ENCODE measurements around the gene PPP1R14C. TPM values are rescaled to one million over a fixed set of nuclear protein-coding genes. Genes with fewer than 3 reads are reported as not detected.
"Not testable (repeated sequence)": the region's sequence is repeated elsewhere in the genome, so short reads cannot be mapped to it uniquely, and the experiment has no call there.

PPP1R14C gene
- total RNA-seq, 2 donors from 2014 or later = 0.16 TPM; not detected in 1

DNA sequence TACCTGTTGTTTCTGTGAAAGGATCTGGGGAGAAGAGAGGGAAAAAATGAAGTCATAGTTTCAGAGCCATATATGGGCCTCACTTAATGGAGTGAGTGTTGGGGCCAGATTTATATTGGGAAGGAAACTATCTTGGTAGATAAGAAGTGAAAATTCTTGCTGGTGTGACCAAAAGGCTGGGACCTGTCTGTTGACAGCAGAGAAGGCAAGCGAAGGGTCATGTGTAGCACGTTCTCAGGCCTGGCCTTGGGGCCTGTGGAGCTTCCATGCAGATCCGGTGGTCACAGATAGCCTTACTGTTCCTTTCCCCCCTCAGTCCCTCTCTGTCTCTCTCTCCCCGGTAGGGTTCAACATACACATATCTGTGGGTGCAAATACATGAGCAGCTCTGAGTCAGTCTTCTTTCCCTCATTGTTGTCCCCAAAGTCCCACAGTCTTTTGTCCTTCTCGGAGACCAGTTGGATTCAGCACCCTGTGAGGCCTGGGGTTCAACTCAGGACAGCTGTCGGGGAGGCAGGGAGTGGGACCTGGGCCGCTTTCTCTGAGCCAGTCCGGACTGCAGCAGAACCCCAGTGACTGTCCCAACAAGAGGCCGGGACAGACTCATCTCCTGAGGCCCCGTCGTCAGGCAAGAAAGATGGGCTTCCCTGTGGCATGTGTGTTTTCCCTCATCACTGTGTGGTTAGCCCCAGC lies 34.6 kb downstream of the PPP1R14C start:
- no peaks in the 10 kb centered on the region for H3K9me3 Mint-ChIP-seq
- DNase-seq (ENCODE audit: low spot score in 2 of 2) (no peak), ATAC-seq (no peak)
- H3K27ac Mint-ChIP-seq = no peak overlapping the region
- H3K36me3 Mint-ChIP-seq = no peaks in the 10 kb centered on the region

- Mint-ChIP-seq H3K9me3 (no peaks in the 10 kb centered on the region), H3K36me3 (no peaks in the 10 kb centered on the region), H3K27ac (no peak overlapping the region)
- DNase-seq (ENCODE audit: low spot score in 2 of 2) (no peak), ATAC-seq (no peak)
These were observed 35.2 kb downstream of the PPP1R14C start for GRCh38 chr6:150177952-150178520.

DNA sequence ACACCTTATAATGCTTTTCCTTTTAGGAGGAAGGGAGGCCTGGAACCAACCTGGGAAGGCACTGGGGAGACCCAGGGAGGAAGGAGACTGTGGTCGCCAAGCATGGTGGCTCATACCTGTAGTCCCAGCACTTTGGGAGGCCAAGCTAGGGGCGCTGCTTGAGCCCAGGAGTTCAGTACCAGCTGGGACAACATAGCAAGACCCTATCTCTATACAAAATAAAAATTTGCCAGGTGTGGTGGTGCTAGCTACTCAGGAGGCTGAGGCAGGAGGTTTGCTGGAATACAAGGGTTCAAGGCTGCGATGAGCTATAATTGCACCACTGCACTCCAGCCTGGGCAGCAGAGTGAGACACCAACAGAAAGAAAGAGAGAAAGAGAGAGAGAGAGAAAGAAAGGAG lies 36.2 kb downstream of the PPP1R14C start:
- Mint-ChIP-seq H3K27ac (no peak overlapping the region), H3K36me3 (no peaks in the 10 kb centered on the region), H3K9me3 (no peaks in the 10 kb centered on the region)
- DNase-seq (ENCODE audit: low spot score in 2 of 2) (no peak), ATAC-seq (no peak)

GRCh38 chr6:150179907-150180424 lies 37.1 kb downstream of the PPP1R14C start:
- not testable (repeated sequence) for H3K9me3 Mint-ChIP-seq; DNase-seq (ENCODE audit: low spot score in 2 of 2); ATAC-seq; H3K36me3 Mint-ChIP-seq; H3K27ac Mint-ChIP-seq

DNA sequence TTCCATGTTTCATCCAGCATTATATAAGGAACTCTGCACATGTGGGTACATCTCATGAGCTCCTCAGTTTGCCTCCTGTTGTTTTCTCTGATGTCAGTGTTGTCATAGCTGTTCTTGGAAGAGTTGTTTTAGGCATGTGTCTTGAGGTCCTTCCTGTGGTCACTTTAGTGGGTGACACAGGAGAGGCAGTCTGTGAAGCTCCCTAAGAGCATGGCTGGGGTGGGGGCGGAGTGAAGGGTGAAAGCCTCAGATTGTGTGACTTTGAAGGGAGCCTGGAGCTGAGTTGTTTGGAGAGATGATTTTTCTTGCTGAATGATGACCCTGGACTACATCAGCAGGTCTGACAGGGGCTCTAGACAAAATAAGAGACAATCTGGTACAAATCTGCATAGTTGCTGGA lies 37.7 kb downstream of the PPP1R14C start:
- ATAC-seq (no peak), DNase-seq (ENCODE audit: low spot score in 2 of 2) (no peak)
- Mint-ChIP-seq H3K36me3 (no peaks in the 10 kb centered on the region), H3K27ac (no peak overlapping the region), H3K9me3 (no peaks in the 10 kb centered on the region)

- no peak overlapping the region for H3K27ac Mint-ChIP-seq
- DNase-seq (ENCODE audit: low spot score in 2 of 2) (no peak), ATAC-seq (no peak)
- no peaks in the 10 kb centered on the region for H3K9me3 Mint-ChIP-seq
- H3K36me3 Mint-ChIP-seq = no peaks in the 10 kb centered on the region
These were observed 39.7 kb downstream of the PPP1R14C start for GRCh38 chr6:150182460-150183078.

DNA sequence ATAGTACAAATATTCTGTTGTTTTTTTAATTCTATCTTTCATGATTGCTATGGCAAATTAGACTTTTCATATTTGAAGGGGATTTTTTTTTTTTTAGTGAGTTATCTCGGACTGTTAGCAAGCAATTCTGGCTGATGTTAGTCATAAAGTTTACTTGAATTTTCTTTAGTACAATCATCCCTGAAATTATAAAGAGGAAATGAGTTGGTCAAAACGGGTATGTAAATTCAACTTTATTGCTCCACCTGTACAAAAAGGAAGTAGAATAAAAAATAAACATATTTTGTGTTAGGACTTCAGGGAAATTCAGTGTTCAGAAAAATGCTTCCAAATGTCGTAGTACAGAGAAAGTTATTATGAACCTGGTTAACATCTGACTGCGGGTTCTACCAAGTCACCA lies 40.3 kb downstream of the PPP1R14C start:
- ATAC-seq = no peak

DNA sequence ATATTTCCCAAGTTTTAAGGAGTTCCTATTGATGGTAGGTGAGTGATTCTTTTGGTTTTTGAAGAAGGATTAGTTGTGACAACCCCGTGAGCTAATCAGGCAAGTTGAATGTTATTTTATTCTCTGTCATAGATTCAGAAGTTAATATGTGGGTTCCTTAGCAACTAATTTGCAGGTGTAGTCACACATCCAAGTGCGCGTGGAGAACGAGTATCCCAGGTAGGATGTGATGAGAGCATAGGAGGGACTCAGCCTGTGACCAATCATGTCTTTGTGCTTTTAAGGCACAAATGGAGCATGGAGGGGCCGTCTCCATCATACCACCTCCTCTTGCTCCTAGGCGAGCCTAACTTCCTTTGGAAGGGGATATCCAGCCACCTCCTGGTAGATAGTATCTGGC lies 41.1 kb downstream of the PPP1R14C start:
- DNase-seq (ENCODE audit: low spot score in 2 of 2) (no peak), ATAC-seq (no peak)
- Mint-ChIP-seq H3K27ac (no peak overlapping the region), H3K9me3 (no peaks in the 10 kb centered on the region), H3K36me3 (no peaks in the 10 kb centered on the region)

More for the DNA sequence above, 40.3 kb downstream of the PPP1R14C start:
- Mint-ChIP-seq H3K9me3 (no peaks in the 10 kb centered on the region), H3K36me3 (no peaks in the 10 kb centered on the region), H3K27ac (no peak overlapping the region)
- no peak for DNase-seq (ENCODE audit: low spot score in 2 of 2)

DNA sequence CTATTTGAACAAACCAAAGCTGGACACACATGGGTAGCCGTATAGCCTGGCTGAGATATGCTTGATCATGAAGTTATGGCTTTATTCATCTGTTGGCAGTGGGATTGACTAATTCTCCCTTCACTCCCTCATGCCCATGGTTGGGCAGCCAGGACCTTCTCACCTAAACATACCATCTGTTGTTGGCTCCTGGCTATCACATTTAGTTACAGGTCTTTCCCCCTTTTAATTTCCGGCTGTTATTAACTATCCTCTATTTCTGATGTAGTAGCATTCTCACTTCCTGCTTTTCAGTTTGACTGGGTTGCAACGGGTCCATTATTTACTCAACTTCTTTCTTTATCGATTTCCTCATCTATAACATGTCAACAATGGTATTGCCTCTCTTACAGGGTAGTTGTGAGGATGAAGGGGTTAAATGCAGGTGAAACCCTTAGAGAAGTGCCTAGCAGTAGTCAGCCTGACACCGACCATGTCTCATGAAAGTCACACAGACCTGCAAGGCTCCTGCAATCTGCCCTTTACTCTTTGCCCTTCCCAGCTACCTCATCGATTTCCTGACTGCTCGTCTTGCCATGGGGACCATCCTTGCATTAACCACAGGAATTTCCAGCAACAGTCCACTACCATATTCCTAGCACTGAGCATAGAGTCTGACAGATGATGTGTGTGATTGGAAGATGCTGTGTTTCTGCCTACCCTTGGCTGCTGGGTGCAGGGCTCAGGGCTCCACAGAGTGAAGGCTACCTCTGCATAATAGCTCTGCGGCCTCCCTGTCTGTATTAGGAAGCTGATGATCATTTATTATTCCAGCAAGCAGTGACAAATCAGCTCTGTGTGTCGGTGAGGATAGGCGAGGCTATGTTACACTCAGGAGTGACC lies 42.2 kb downstream of the PPP1R14C start:
- no peak for ATAC-seq
- no peak overlapping the region for H3K27ac Mint-ChIP-seq
- no peak for DNase-seq (ENCODE audit: low spot score in 2 of 2)
- no peaks in the 10 kb centered on the region for H3K9me3 Mint-ChIP-seq
- no peaks in the 10 kb centered on the region for H3K36me3 Mint-ChIP-seq

GRCh38 chr6:150185732-150186117 lies 42.9 kb downstream of the PPP1R14C start:
- Mint-ChIP-seq H3K9me3 (no peaks in the 10 kb centered on the region), H3K27ac (no peak overlapping the region), H3K36me3 (no peaks in the 10 kb centered on the region)
- DNase-seq (ENCODE audit: low spot score in 2 of 2) (no peak), ATAC-seq (no peak)

DNA sequence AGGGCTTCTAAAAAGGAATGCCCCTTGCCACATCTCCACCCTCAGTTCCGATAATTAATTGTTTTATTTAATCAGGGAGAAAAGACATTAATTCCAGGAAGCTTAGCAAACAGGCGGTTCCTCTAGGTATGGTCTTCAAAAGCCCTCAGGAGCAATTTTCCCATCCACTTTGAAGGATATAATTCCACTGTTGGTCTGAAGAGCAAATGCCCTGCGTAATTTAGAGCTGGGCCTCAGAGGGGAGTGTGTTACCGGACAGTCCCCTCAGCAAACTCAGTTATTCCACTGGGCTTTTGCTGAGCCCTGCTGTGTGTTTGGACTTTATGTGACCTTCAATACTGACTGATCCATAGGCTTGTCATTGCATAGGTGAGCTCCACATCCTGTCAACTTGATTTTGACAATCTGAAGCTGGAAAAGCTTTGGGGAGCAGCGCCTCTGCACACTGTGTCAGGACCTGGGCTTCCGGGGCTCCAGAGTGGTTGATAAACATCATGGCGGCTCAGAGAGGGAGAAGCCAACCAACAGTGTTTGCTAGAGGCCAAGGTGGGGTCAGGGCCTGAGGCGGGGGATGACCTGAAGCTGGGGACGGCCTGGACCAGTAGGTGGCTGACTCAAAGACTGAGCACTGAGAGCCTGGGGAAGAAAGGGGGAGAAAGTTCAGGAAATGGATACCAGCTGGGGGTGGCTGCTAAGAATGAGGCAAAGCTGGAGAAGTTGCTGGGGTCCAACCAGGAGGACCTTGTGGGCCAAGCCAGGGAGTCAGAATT lies 43.5 kb downstream of the PPP1R14C start:
- ATAC-seq (no peak), DNase-seq (ENCODE audit: low spot score in 2 of 2) (no peak)
- no peak overlapping the region for H3K27ac Mint-ChIP-seq
- no peaks in the 10 kb centered on the region for H3K36me3 Mint-ChIP-seq
- no peaks in the 10 kb centered on the region for H3K9me3 Mint-ChIP-seq

GRCh38 chr6:150187433-150187832 lies 44.6 kb downstream of the PPP1R14C start:
- not testable (repeated sequence) for DNase-seq (ENCODE audit: low spot score in 2 of 2); H3K36me3 Mint-ChIP-seq; ATAC-seq; H3K9me3 Mint-ChIP-seq; H3K27ac Mint-ChIP-seq

DNA sequence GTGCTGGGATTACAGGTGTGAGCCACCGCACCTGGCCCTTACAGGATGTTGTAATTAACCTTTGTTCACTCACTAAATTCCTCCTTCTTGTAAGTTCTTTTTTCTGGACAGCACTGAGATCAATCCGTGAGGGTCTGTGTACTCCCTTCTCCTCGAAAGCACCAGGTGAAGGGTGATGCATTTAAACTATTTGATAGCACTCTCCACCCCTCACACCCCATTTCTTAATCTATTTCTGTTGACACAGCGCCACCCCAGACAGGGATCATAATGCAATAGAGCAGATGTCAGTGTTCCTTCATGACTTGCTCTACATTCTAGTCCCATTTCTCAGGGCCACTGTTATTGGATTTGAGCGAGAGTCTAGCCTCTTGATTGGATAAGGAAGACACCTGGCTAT lies 46.3 kb downstream of the PPP1R14C start:
- H3K9me3 Mint-ChIP-seq = no peaks in the 10 kb centered on the region
- no peak for ATAC-seq
- DNase-seq (ENCODE audit: low spot score in 2 of 2) = no peak
- H3K36me3 Mint-ChIP-seq = no peaks in the 10 kb centered on the region
- H3K27ac Mint-ChIP-seq = no peak overlapping the region

DNA sequence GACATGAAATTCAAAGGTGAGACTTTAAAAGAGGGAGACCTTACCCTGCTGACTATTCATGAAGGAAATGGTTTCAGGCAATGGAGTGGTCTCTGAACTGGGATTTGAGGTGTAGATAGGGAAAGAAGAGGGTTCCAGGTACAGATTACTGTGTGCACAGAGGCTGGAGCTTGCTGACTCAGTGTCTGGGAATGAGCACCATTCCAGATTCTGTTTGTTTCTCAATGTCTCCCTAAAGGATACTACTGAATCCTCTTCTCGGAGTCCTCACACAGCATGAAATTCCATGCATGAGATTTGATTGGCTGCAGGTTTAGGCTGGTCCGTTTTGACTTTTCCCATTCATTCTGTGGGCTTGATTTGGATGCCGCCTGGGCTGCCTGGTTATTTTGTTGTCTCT lies 49.0 kb downstream of the PPP1R14C start:
- Mint-ChIP-seq H3K27ac (no peak overlapping the region), H3K9me3 (no peaks in the 10 kb centered on the region), H3K36me3 (no peaks in the 10 kb centered on the region)
- ATAC-seq = no peak
- DNase-seq (ENCODE audit: low spot score in 2 of 2) = no peak

DNA sequence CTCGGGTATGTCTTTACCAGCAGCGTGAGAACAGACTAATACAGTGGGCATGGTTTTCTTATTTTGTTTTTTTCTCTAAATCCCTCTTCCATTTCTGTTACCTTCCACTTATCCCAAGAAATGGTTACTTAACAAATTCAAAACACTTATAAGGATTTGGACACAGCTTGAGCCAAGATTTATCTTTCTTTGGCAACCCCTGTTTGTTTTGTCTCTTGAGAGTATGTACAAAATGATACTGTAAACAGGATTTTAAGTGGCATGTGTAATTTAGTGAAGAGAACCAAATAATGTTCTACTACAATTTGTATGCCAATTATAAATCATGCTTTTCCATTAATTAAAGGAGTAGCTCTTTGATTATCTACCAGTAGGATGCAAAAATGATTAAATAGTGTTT lies 51.4 kb downstream of the PPP1R14C start:
- no peaks in the 10 kb centered on the region for H3K9me3 Mint-ChIP-seq
- no peaks in the 10 kb centered on the region for H3K36me3 Mint-ChIP-seq
- ATAC-seq = no peak
- no peak for DNase-seq (ENCODE audit: low spot score in 2 of 2)
- no peak overlapping the region for H3K27ac Mint-ChIP-seq

GRCh38 chr6:150195996-150196417 lies 53.2 kb downstream of the PPP1R14C start:
- DNase-seq (ENCODE audit: low spot score in 2 of 2) (no peak), ATAC-seq (no peak)
- H3K9me3 Mint-ChIP-seq = no peaks in the 10 kb centered on the region
- no peak overlapping the region for H3K27ac Mint-ChIP-seq
- H3K36me3 Mint-ChIP-seq = no peaks in the 10 kb centered on the region
